GM23248 (cell line): ENCODE measurements around the gene RND1.

Experiments
- EZH2 ChIP-seq: fragments of 200-600 bp; sonication (generic); IDR thresholded peaks from 2 replicates; pipeline ENCODE4 v1.6.1; 2018; ENCODE audit warnings: antibody characterized with exemption, mild to moderate bottlenecking; ENCODE audit not compliant: insufficient read depth, poor library complexity, severe bottlenecking
- EZH2phosphoT487 ChIP-seq: fragments of 200-600 bp; sonication (generic); IDR thresholded peaks from 2 replicates; pipeline ENCODE4 v1.6.1; 2018; ENCODE audit warnings: antibody characterized with exemption, moderate library complexity, mild to moderate bottlenecking, low read depth; ENCODE audit not compliant: insufficient read depth

- TF ChIP-seq EZH2 (no peak), EZH2phosphoT487 (no peak)
These were observed 16.6 kb upstream of the RND1 start for GRCh38 chr12:48882315-48882687.
